Transverse colon (tissue), 1 donor: Measurements from ENCODE around the gene RBFOX2.

ENCODE experiments used
- EP300 ChIP-seq: sonication (generic); formaldehyde crosslinking; IDR thresholded peaks from one replicate; pipeline ENCODE4 v1.6.1; 2017; ENCODE audit warnings: antibody characterized with exemption, low read depth
- POLR2A ChIP-seq: fragments of 450-650 bp; IDR thresholded peaks from one replicate; pipeline ENCODE4 v1.6.1; 2016; ENCODE audit warnings: antibody characterized with exemption, mild to moderate bottlenecking, moderate library complexity

GRCh38 chr22:35795476-35795875 is 233.1 kb downstream of the RBFOX2 start:
- no peak for TF ChIP-seq EP300
- TF ChIP-seq POLR2A, result no peak
